ENCODE measurements around the gene RAD51B. TPM values are rescaled to one million over a fixed set of nuclear protein-coding genes. Genes with fewer than 3 reads are reported as not detected.
A peak's percentile ranks its signal among the peaks of the same experiment; 100 is the strongest.
"Not testable (repeated sequence)": the region's sequence is repeated elsewhere in the genome, so short reads cannot be mapped to it uniquely, and the experiment has no call there.

Gene RAD51B
- total and polyA plus RNA-seq, 2 experiments from 2014 or later: 11.7 to 17.8 TPM

GRCh38 chr14:68426661-68427549, 607.3 kb downstream of the RAD51B start:
- TF ChIP-seq, protein P1, sequence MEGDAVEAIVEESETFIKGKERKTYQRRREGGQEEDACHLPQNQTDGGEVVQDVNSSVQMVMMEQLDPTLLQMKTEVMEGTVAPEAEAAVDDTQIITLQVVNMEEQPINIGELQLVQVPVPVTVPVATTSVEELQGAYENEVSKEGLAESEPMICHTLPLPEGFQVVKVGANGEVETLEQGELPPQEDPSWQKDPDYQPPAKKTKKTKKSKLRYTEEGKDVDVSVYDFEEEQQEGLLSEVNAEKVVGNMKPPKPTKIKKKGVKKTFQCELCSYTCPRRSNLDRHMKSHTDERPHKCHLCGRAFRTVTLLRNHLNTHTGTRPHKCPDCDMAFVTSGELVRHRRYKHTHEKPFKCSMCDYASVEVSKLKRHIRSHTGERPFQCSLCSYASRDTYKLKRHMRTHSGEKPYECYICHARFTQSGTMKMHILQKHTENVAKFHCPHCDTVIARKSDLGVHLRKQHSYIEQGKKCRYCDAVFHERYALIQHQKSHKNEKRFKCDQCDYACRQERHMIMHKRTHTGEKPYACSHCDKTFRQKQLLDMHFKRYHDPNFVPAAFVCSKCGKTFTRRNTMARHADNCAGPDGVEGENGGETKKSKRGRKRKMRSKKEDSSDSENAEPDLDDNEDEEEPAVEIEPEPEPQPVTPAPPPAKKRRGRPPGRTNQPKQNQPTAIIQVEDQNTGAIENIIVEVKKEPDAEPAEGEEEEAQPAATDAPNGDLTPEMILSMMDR (IDR thresholded peaks at IDR 0.05; ENCODE audit: low read depth, low read length): no peak
- DNase-seq (ENCODE audit: low read depth in 1 of 2, low spot score in 1 of 2): no peak
- Histone ChIP-seq H3K4me3 (no peak overlapping the region), H3K4me1 (ENCODE audit: low read depth) (no peaks in the 10 kb centered on the region), H3K36me3 (no peaks in the 10 kb centered on the region), H3K27ac (no peak overlapping the region), H3K27me3 (no peaks in the 10 kb centered on the region), H3K9me3 (ENCODE audit: low read depth) (no peaks in the 10 kb centered on the region)

- Histone ChIP-seq H3K36me3 (no peaks in the 10 kb centered on the region), H3K27ac (no peak overlapping the region), H3K4me3 (no peak overlapping the region), H3K9me3 (ENCODE audit: low read depth) (no peaks in the 10 kb centered on the region), H3K27me3 (no peaks in the 10 kb centered on the region), H3K4me1 (ENCODE audit: low read depth) (no peaks in the 10 kb centered on the region)
- no peak for DNase-seq (ENCODE audit: low read depth in 1 of 2, low spot score in 1 of 2)
- TF ChIP-seq, protein P1 (IDR thresholded peaks at IDR 0.05; ENCODE audit: low read depth, low read length): no peak
Measured at GRCh38 chr14:68427550-68427890, 607.9 kb downstream of the RAD51B start.

DNA sequence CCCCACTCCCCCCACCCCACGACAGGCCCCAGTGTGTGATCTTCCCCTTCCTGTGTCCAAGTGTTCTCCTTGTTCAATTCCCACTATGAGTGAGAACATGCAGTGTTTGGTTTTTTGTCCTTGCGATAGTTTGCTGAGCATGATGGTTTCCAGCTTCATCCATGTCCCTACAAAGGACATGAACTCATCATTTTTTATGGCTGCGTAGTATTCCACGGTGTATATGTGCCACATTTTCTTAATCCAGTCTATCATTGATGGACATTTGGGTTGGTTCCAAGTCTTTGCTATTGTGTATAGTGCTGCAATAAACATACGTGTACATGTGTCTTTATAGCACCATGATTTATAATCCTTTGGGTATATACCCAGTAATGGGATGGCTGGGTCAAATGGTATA, 609.3 kb downstream of the RAD51B start:
- H3K4me3 ChIP-seq; DNase-seq (ENCODE audit: low read depth in 1 of 2, low spot score in 1 of 2); H3K4me1 ChIP-seq (ENCODE audit: low read depth); H3K27me3 ChIP-seq; H3K36me3 ChIP-seq; H3K27ac ChIP-seq; H3K9me3 ChIP-seq (ENCODE audit: low read depth): not testable (repeated sequence)

GRCh38 chr14:68434173-68434572, 614.6 kb downstream of the RAD51B start:
- not testable (repeated sequence) for H3K27ac ChIP-seq; H3K4me3 ChIP-seq; H3K9me3 ChIP-seq (ENCODE audit: low read depth); H3K27me3 ChIP-seq; H3K4me1 ChIP-seq (ENCODE audit: low read depth); H3K36me3 ChIP-seq
- DNase-seq (ENCODE audit: low read depth in 1 of 2, low spot score in 1 of 2): peak in 1 of 2 donors; percentile 19

DNA sequence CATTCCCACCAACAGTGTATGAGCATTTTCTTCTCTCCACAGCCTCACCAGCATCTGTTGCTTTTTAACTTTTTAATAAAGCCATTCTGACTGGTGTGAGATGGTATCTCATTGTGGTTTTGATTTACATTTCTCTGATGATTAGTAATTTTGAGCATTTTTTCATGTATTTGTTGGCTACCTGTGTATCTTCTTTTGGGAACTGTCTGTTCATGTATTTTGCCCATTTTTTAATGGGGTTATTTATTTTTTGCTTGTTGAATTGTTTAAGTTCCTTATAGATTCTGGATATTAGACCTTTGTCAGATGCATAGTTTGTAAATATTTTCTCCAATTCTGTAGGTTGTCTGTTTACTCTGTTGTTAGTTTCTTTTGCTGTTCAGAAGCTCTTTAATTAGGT, 616.1 kb downstream of the RAD51B start:
- not testable (repeated sequence) for H3K27ac ChIP-seq; H3K36me3 ChIP-seq; H3K27me3 ChIP-seq; DNase-seq (ENCODE audit: low read depth in 1 of 2, low spot score in 1 of 2); H3K4me1 ChIP-seq (ENCODE audit: low read depth); H3K9me3 ChIP-seq (ENCODE audit: low read depth); H3K4me3 ChIP-seq

- H3K4me3 ChIP-seq: no peak overlapping the region
- no peak for DNase-seq (ENCODE audit: low read depth in 1 of 2, low spot score in 1 of 2)
- H3K36me3 ChIP-seq: no peaks in the 10 kb centered on the region
- H3K27ac ChIP-seq: no peak overlapping the region
- no peaks in the 10 kb centered on the region for H3K4me1 ChIP-seq (ENCODE audit: low read depth)
- TF ChIP-seq, protein P1 (IDR thresholded peaks at IDR 0.05; ENCODE audit: low read depth, low read length): no peak
- H3K27me3 ChIP-seq: no peaks in the 10 kb centered on the region
- H3K9me3 ChIP-seq (ENCODE audit: low read depth): no peaks in the 10 kb centered on the region
Measured at GRCh38 chr14:68439676-68440075, 620.1 kb downstream of the RAD51B start.

- no peaks in the 10 kb centered on the region for H3K4me1 ChIP-seq (ENCODE audit: low read depth)
- DNase-seq (ENCODE audit: low read depth in 1 of 2, low spot score in 1 of 2): no peak
- no peaks in the 10 kb centered on the region for H3K9me3 ChIP-seq (ENCODE audit: low read depth)
Measured at GRCh38 chr14:68440820-68441219, 621.2 kb downstream of the RAD51B start.

More at GRCh38 chr14:68440820-68441219, 621.2 kb downstream of the RAD51B start:
- no peaks in the 10 kb centered on the region for H3K36me3 ChIP-seq
- TF ChIP-seq, protein P1 (IDR thresholded peaks at IDR 0.05; ENCODE audit: low read depth, low read length): no peak
- H3K27ac ChIP-seq: no peak overlapping the region
- no peak overlapping the region for H3K4me3 ChIP-seq
- no peaks in the 10 kb centered on the region for H3K27me3 ChIP-seq
